KMS-11 (cell line): ENCODE results near the gene C20orf141.

Experiments
- H2AFZ ChIP-seq: fragments of 200-600 bp; sonication (generic); 2 replicates; pipeline ENCODE4 v1.6.1; 2016; ENCODE audit warnings: antibody characterized with exemption, mixed run types, low read depth
- H3K27ac ChIP-seq: fragments of 200-600 bp; sonication (generic); 2 replicates; pipeline ENCODE4 v1.6.1; 2016; ENCODE audit warnings: mild to moderate bottlenecking, mixed run types
- H3K27me3 ChIP-seq: fragments of 200-600 bp; sonication (generic); 2 replicates; pipeline ENCODE4 v1.6.1; 2017; ENCODE audit warnings: mild to moderate bottlenecking, low read depth, mixed run types, moderate library complexity; ENCODE audit not compliant: insufficient read depth
- H3K36me3 ChIP-seq: fragments of 200-600 bp; sonication (generic); 2 replicates; pipeline ENCODE4 v1.6.1; 2017; ENCODE audit warnings: mild to moderate bottlenecking, mixed run types; ENCODE audit not compliant: insufficient read depth
- H3K4me1 ChIP-seq: fragments of 200-600 bp; sonication (generic); 2 replicates; pipeline ENCODE4 v1.6.1; 2016; ENCODE audit warnings: mild to moderate bottlenecking, low read depth, mixed run types; ENCODE audit not compliant: poor library complexity, severe bottlenecking
- H3K4me2 ChIP-seq: fragments of 200-600 bp; sonication (generic); 2 replicates; pipeline ENCODE4 v1.7.0; 2016; ENCODE audit warnings: mild to moderate bottlenecking, mixed run types
- H3K4me3 ChIP-seq: fragments of 200-600 bp; sonication (generic); IDR thresholded peaks from 2 replicates; pipeline ENCODE4 v1.6.1; 2017; ENCODE audit warnings: low read depth, low read length, mixed read lengths; ENCODE audit not compliant: insufficient read depth
- H3K79me2 ChIP-seq: fragments of 200-600 bp; sonication (generic); 2 replicates; pipeline ENCODE4 v1.6.1; 2016; ENCODE audit warnings: low read depth, mixed run types; ENCODE audit not compliant: insufficient read depth
- H3K9ac ChIP-seq: fragments of 200-600 bp; sonication (generic); 2 replicates; pipeline ENCODE4 v1.6.1; 2016; ENCODE audit warnings: mild to moderate bottlenecking, mixed run types
- H4K20me1 ChIP-seq: fragments of 200-600 bp; sonication (generic); 2 replicates; pipeline ENCODE4 v1.6.1; 2016; ENCODE audit warnings: mild to moderate bottlenecking, mixed run types; ENCODE audit not compliant: insufficient read depth
- TF ChIP-seq, protein P1 (sequence below): fragments of 200-600 bp; sonication (generic); conservative IDR thresholded peaks from 2 replicates; pipeline ENCODE4 v1.6.1; 2017; ENCODE audit warnings: low read depth, mild to moderate bottlenecking, antibody characterized with exemption, low read length, moderate library complexity, mixed read lengths

C20orf141 gene

DNA sequence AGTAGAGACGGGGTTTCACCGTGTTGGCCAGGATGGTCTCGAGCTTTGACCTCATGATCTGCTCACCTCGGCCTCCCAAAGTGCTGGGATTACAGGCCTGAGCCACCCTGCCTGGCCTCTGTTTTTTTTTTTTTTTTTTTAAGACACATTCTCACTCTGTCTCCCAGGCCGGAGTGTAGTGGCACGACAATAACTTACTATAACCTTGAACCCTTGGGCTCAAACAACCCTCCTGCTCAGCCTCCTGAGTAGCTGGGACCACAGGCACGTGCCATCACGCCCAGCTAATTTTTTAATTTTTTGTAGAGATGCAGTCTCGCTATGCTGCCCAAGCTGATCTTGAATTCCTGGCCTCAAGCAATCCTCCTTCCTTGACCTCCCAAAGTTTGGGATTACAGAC lies 41.0 kb upstream of the C20orf141 start:
- no peak overlapping the region for H3K9ac ChIP-seq
- H4K20me1 ChIP-seq: no peaks in the 10 kb centered on the region
- no peak overlapping the region for H2AFZ ChIP-seq
- H3K27ac ChIP-seq: no peak overlapping the region
- no peaks in the 10 kb centered on the region for H3K4me1 ChIP-seq
- no peaks in the 10 kb centered on the region for H3K27me3 ChIP-seq
- TF ChIP-seq, protein P1, sequence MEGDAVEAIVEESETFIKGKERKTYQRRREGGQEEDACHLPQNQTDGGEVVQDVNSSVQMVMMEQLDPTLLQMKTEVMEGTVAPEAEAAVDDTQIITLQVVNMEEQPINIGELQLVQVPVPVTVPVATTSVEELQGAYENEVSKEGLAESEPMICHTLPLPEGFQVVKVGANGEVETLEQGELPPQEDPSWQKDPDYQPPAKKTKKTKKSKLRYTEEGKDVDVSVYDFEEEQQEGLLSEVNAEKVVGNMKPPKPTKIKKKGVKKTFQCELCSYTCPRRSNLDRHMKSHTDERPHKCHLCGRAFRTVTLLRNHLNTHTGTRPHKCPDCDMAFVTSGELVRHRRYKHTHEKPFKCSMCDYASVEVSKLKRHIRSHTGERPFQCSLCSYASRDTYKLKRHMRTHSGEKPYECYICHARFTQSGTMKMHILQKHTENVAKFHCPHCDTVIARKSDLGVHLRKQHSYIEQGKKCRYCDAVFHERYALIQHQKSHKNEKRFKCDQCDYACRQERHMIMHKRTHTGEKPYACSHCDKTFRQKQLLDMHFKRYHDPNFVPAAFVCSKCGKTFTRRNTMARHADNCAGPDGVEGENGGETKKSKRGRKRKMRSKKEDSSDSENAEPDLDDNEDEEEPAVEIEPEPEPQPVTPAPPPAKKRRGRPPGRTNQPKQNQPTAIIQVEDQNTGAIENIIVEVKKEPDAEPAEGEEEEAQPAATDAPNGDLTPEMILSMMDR: no peak
- H3K4me2 ChIP-seq: no peak overlapping the region
- no peaks in the 10 kb centered on the region for H3K36me3 ChIP-seq
- no peaks in the 10 kb centered on the region for H3K79me2 ChIP-seq
- no peak overlapping the region for H3K4me3 ChIP-seq

DNA sequence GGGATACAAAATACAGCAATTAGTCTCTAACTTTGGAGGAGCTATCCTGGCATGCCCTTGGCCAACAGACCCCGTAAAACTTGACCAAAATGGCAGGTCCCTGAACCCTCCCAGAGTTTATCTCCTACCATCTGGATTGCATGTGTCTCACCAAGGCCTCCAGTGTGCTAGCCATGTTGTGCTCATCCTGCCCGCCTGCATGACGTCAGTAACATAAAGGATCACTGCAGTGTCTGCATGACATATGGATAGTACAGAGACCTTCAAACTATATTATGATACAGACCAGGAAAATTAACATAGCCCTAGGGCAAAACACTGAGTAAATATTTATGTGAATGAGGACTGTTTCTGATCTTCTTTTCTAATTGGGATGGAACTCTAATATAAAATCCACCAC lies 39.6 kb upstream of the C20orf141 start:
- no peaks in the 10 kb centered on the region for H3K36me3 ChIP-seq
- H3K4me2 ChIP-seq: no peak overlapping the region
- H3K4me1 ChIP-seq: no peaks in the 10 kb centered on the region
- no peaks in the 10 kb centered on the region for H3K79me2 ChIP-seq
- TF ChIP-seq, protein P1: no peak
- no peaks in the 10 kb centered on the region for H3K27me3 ChIP-seq
- no peak overlapping the region for H3K27ac ChIP-seq
- no peak overlapping the region for H3K9ac ChIP-seq
- H4K20me1 ChIP-seq: no peaks in the 10 kb centered on the region
- no peak overlapping the region for H2AFZ ChIP-seq
- H3K4me3 ChIP-seq: no peak overlapping the region

DNA sequence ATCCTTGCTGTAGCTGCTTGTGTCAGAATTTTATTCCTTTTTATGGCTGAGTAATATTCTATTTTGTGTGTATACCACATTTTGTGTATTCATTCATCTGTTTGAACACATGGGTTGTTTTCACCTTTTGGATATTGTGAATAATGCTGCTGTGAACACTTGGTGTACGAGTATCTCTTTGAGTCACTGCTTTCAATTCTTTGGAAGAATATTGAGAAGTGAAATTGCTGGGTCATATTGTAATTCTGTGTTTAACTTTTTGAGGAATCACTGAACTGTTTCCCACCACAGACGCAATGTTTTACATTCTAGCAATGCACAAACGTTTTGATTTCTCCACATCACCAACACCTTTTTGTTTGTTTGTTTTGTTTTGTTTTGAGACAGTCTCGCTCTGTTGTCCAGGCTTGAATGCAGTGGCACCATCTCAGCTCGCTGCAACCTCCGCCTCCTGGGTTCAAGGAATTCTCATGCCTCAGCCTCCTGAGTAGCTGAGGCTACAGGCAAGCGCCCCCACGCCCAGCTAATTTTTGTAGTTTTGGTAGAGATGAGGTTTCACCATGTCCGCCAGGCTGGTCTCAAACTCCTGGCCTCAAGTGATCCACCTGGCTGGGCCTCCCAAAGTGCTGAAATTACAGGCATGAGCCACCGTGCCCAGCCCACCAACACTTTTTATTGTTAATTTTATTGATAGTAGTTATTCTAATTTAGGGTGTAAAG lies 36.0 kb upstream of the C20orf141 start:
- Histone ChIP-seq H3K4me1 (peaks cover 5% of the 10 kb centered on the region), H3K27me3 (no peaks in the 10 kb centered on the region), H4K20me1 (no peaks in the 10 kb centered on the region), H3K4me3 (no peak overlapping the region), H3K36me3 (no peaks in the 10 kb centered on the region), H2AFZ (no peak overlapping the region), H3K9ac (no peak overlapping the region), H3K79me2 (no peaks in the 10 kb centered on the region), H3K4me2 (no peak overlapping the region), H3K27ac (no peak overlapping the region)
- TF ChIP-seq, protein P1: no peak

DNA sequence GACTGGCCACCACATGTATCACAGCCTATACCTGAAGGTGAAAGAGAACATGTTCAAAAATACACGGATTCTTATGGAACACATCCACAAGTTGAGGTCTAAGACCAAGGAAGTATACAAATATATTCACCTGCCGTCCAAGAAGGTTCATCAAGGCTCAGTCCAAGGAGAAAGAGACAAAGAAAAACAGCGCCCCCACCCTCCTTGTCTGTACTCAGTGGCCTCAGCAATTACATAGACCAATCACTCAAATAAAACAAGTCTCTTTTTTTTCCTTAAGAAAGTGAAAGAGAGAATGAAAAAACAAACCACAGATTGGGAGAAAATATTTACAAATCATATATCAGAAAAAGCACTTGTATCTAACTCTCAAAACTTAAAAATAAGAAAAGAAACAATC lies 33.8 kb upstream of the C20orf141 start:
- Histone ChIP-seq H3K36me3 (no peaks in the 10 kb centered on the region), H3K79me2 (no peaks in the 10 kb centered on the region), H3K4me2 (no peak overlapping the region), H3K4me3 (no peak overlapping the region), H3K4me1 (peaks cover 5% of the 10 kb centered on the region), H3K27me3 (no peaks in the 10 kb centered on the region), H2AFZ (no peak overlapping the region), H3K27ac (no peak overlapping the region), H4K20me1 (no peaks in the 10 kb centered on the region), H3K9ac (no peak overlapping the region)
- TF ChIP-seq, protein P1: no peak
